MV-4-11 (cell line): ENCODE data around the gene UGT1A7.
"Not testable (repeated sequence)": the region's sequence is repeated elsewhere in the genome, so short reads cannot be mapped to it uniquely, and the experiment has no call there.

Experiments used
- DNase-seq: peaks from one replicate; lab custom pipeline; 2025; lab: John Stamatoyannopoulos, UW

UGT1A7 gene

DNA sequence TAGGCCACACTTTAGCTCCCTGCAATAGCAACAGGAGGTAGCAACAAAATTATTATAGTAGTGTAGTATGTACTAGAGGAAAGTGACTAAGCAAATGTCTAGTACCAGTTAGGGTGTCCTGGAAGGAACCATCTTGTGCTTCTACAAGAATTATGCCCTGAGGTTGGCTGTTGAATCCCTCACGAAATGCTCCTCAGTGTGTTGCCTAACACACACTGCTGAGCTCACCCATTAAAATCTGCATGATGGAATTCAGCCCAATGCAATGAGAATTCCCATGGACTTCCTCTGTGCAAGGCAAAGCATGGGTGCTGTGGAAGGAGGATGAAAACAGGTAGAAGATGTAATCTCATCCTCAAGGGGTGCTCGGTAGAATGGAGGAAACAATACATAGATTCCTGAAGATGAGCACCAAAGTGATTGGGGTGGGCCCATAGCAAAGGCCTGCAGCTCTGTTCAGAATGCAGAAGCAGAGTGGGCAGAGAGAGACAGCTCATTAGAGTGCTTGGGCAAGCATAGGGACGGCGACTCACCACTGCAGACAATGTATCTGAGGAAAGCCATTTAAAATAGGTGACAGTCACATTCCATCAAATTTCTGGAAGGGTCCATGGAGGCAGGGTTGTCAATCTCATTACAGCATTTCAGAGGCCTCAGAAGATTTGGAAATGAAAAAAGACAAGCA is 1.2 kb upstream of the UGT1A7 start:
- DNase-seq: no peak

DNA sequence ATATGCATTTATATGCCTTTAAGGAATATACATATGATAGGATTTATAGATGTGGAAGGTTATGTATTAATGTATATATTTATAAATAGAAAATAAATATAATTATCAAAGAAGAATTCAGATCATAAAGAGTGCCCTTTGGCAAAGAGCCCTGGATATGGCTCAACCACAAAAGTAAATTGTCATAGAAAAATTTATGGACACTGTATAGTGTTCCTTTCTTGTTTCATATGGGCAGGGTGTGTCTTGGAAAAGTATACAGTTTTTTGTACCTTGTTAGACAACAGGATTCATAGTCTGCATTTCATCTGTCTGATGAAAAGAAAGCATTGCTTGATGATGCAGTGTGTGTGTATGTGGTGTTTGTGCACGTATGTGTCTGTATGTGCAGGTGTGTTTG is 2.9 kb downstream of the UGT1A7 start:
- no peak for DNase-seq

DNA sequence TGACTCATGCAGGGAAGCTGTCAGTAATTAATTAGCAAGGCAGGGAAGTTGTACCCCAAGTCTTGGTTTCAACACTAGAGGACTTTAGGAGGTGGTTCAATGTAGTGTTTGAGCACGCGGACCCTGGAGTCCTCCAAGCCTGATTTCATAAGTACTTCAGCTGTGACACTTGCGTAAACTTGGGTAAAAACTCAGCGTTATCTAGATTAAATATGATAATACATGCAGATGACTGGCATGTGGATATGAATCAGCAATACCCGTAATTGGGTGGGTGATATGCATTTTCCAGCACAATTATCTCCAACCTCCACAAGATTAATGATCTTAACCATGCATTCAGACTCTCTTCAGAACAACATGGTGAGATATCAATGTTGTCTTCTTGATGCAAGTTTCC is 5.2 kb downstream of the UGT1A7 start:
- peak; percentile 3 for DNase-seq

DNA sequence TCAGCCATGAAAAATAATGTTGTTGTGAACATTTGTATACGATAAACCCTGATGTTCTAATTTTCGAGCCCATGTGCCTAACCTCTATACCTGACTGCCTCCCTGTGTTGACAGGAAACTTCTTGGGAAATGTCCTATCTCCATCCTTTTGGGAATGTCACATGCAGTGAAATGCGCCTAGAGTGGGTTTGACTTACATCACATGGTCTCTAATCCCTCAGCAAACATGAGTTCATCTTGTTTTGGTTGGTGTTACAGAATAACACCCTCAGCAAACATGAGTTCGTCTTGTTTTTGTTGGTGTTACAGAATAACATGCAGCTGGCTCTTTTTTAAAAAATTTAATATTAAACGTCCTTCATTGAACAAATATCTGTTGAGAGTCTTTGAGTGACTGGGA is 6.6 kb downstream of the UGT1A7 start:
- no peak for DNase-seq

DNA sequence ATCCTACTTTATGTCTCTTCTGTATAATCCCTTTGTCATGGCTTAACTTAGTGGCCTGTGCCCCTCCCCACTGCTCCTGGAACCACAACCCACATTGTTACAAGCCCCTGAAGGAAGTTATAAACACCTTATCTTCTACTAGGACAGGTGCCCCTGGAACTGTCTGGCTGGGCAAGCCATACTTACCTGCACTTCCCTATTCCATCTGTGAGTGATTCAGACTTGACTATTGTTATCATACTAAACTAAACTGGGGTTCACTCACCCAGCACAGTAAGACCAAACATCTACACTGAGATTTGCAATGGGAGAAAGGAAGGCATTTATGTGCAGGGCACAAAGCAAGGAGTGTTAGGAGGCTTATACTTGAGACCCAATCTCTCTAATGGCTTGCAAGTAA is 7.3 kb downstream of the UGT1A7 start:
- no peak for DNase-seq

DNA sequence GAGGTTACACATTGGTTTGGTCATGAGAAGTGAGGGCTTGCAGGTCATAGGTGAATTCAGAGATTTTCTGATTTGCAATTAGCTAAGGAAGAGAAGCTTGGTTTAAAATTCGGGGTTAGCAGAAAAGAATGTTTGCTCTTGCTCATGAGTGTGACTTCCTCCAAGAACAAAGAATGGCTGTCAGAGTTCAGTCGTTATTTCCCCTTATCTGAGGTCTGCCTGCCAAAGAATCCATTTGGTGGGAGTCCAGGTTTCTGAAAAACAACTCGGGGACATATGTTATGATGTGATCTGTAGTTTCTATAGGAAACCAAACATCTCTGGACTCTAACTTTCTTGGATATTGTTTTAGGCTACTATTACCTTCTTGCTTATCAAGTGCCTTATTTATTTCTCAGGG is 7.8 kb downstream of the UGT1A7 start:
- DNase-seq: peak; percentile 15

DNA sequence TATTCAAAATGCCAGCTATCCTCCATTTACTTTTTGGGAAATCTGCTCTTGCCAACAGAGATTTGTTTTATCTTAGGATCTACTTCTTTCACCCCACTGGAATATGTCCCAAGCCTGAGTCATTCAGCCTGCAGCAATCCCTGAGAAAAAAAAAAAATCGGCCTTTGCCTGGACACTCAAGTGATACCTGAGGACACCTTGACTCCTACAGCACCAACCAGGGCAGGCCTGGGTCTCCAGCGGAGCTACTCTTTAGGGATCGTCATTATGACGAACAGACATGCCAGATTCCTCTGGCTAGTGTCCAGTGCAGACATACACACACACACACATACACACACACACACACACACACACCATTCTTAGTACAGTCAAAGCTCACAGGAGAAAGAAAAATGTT is 8.7 kb downstream of the UGT1A7 start:
- no peak for DNase-seq

DNA sequence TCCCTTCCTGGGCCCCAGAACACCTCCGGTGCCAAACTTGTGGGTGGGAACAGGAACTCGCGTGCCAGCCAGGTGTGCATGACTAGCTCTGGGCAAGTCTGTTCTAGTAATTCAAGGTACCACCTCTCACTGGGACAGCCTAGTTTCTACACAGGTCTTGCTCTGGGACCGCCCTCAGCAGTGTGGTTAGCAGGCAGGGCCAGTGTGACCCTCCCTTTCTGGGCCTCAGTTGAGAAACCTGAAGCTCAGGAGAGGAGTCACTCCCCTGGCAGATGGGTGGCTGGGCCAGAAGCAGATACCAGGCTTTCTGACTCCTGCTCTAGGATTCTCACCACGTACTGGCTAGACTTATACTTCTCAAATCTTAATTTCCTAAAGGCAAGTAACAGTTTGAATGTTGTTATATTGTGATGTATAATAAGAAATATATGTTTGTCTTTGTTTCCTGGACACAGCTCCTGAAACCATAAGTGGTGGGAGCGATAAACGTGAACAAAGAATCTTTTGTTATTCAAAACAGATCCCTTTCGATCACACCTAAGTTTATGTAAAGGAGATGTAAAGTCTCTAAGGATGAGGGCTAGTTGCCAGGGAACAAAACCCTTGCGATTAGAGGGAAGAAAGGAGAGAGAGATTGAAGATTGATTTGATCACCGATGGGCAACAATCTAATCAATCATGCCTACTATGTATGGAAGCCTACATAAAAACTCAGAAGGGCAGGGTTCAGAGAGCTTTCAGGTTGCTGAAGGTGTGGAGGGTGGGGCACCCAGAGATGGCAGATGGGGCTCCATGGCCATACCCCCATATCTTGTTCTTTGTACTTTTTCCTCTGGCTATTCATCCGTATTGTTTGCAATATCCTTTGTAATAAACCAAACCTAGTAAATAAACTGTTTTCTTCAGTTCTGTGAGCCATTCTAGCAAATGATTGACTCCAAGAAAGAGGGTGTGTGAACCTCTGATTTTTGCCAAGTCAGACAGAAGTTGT is 10.0 kb downstream of the UGT1A7 start:
- DNase-seq: no peak

DNA sequence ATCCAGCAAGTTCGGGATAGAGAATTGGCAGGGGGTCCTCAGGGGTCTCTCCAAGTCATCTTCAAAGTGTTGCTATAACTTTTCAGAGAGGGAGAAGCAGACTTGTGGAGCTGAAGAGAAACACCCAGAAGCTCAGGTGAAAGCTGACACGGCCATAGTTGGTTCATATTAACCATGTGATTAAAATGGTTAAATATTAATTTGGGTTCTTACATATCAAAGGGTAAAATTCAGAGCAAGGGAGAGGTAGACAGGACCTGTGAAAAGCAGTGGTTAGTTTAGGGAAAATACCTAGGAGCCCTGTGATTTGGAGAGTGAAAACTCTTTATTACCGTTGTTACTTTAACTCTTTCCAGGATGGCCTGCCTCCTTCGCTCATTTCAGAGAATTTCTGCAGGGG is 10.9 kb downstream of the UGT1A7 start, which contains the start of gene UGT1A6:
UGT1A6 (plus strand) TSS at position 243 of the 400 bp plus-strand sequence; CDS start at position 358, 115 bp downstream.
- no peak for DNase-seq

DNA sequence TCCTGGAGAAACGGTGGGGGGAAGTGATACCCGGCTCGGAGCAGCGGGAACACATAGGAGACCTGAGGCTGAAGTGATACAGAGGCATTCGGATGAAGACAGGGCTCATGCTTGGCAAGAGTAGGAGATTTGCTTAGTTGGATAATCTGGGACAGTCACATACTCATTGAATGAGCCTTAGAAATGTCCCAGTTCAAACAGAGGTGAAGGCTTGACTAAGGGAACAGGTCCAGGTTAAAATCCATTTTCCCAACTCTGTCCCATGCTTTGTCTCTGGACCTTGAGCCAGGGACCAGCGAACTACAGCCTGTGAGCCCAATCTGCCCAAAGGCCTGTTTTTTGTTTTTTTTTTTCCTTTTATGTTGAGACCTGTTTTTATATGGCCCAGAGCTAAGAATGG is 12.3 kb downstream of the UGT1A7 start:
- no peak for DNase-seq

DNA sequence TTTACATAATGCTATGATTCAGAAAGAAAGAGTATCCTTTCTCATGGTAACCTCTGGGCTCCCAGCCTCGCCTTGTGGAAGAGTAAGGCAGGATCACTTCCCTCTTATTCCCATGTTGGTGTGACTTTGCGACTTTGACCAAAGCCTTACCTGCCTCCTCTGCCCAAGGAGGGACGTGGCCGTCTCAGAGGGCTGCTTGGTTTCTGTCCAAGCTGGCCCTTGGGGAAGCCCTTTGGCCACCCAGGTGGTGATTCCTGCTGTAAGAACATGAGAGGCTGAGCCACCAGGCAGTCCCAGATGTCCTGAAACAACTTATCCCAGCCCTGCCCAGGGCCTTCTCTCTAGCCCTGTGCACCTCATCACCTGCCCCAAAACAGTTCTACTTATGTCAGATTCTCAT is 17.0 kb downstream of the UGT1A7 start:
- no peak for DNase-seq

DNA sequence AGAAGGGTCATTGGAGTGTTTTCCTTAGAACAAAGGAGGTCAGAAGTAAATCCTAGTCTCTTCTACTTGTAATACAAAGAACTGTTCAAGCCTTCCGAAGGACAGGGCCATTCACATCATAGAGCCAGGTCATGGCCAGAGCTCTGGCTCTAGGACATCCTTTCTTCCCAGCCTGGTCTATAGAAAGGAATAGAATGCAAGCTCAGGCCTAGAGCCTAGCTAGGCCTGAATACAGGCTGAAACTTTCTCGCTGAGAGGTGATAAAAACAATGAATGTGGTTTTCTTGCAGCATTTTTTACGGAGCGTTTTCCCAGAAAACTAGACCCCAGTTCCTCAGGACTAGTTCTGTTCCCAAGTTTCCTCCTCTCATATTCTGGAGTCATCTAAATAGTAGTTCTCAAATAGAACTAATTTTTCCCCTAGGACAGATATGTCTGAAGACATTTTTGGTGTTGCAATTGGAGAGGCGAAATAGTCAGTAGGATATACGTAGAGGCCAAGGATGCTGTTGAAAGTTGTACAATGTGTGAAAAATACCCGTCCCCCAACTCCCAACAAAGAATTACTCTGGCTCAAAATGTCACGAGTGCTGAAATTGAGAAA is 17.8 kb downstream of the UGT1A7 start:
- DNase-seq: no peak

DNA sequence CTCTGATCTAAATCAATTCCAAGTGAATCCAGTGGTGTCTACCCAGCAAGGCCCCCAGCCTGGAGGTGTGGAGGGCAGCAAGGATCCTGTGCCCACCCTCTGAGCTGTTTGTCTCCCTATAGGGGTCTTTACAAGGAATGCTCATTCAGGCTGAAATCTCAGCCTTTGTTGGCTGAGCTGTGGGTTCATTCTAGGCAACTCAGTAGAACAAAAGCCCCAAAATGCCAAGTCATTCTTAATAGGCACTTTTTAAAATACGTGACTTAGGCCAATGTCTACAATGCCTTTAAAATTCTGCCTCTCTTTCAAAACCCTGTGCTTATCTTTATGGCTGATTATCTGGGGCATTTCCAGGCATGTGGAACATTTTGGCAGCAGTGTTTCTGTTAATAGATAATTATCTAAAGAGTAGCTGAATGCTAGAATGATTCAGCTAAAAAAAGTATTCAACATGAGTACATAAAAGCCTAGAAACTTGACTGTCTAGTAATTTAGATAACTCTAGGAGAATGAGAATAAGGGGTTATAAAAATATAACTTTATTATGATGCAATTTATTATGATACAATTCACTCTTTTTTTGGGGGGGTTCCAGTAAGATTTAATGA is 18.4 kb downstream of the UGT1A7 start:
- DNase-seq: no peak

DNA sequence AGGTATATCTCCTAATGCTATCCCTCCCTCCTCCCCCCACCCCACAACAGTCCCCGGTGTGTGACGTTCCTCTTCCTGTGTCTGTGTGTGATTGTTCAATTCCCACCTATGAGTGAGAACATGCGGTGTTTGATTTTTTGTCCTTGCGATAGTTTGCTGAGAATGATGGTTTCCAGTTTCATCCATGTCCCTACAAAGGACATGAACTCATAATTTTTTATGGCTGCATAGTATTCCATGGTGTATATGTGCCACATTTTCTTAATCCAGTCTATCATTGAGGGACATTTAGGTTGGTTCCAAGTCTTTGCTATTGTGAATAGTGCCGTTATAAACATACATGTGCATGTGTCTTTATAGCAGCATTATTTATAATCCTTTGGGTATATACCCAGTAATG is 19.1 kb downstream of the UGT1A7 start:
- not testable (repeated sequence) for DNase-seq

DNA sequence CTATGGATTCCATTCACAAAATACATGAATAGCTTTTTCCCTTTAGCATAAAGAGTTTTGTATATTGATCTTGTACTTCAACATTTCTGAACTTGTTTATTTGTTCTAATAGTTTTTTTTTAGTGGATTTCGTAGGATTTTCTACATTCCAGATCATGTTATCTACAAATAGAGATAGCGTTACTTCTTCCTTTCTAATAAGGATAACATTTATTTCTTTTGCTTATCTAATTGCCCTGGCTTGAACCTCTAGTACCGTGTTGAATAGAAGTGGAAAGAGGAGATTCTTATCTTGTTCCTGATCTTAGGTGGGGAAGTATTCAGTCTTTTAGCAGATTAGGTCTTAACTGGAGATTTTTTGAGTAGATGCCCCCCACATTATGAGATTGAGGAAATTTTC is 20.5 kb downstream of the UGT1A7 start:
- DNase-seq: no peak

DNA sequence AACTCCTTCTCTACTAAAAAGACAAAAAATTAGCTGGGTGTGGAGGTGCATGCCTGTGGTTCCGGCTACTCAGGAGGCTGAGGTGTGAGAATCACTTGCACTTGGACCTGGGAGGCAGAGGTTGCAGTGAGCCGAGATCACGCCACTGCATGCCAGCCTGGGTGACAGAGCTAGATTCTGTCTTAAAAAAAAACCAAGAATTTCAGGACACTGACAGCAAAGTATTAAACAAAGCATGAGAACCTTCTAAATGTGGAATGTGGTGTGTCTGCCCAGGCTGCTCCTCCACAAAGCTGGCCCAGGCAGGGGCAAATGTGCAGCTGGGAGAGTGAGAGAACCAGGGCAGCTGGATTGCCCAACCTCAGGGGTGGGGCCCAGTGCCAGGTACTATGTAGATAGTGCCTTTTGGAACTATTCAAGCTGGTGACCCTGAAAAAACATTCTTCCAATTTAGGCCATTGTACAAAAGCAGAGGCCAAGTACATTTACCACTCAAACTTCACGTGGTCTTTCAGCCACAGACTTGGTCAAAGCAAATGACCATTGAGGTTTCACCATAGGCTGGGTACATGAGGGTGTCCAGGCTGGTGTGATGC is 24.3 kb downstream of the UGT1A7 start:
- no peak for DNase-seq

DNA sequence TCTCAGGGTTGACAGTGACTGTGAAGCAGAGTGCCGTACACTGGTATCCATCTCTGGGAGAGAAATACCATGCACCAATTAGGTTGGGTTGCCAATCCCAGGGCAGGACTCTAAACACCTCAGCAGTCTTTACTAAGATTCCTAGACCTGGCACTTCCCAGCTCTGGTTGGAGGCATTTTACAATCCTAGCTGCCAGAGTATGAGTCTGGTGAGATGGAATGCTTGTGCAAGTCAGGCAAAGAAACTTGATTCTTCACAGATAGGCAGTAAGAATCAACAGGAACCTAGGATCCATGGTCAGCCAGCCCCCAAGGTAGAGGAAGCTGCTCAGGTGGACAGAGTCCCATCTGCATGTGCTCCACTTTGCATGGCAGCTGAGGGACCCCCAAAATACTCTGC is 25.0 kb downstream of the UGT1A7 start:
- DNase-seq: no peak

DNA sequence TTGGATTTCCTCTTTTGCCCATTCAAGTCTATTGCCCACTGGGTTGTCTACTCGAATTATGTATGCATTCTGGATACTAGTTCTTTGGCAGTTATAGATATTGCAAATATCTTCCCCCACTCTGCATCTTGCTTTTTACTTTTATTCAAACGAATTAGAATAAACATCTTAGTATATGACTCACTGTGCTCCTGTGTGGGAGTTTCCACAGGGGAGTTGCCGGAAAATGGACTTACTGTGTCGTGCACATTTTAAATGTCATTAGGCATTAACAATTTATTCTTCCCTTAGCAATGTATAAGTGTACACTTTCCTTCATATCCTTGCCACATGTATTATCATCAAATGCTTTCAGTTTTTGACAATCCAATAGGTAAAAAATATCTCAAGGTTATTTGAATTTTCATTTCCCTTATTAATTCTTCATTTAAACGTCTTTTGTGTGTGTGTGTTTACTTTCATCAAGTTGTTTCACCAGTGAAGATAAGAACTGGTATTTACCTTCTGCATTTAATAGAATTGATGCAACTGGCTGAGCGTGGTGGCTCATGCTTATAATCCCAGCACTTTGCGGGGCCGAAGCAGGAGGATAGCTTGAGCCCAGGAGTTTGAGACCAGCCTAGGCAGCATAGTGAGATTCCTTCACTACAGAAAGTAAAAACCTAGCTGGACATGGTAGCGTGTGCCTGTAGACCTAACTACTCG is 26.4 kb downstream of the UGT1A7 start:
- no peak for DNase-seq

DNA sequence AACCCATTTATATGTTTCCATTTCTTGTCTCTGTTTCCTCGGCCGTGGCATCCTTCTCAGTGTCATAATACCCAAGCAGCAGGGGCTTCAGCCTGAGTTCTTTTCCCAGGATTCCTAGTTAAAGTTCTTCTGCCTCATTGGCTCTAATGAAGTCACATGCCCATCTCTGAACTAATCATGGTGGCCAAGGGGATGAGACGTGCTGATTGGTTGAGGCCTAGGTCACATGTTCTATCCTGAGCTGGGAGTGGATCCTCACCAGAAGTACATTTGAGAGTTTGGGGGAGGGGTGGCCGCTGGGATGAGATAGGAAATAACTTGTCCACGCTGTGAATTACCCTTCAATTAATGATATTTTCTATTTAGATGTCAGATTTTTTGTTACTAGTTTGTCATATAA is 27.2 kb downstream of the UGT1A7 start:
- no peak for DNase-seq

DNA sequence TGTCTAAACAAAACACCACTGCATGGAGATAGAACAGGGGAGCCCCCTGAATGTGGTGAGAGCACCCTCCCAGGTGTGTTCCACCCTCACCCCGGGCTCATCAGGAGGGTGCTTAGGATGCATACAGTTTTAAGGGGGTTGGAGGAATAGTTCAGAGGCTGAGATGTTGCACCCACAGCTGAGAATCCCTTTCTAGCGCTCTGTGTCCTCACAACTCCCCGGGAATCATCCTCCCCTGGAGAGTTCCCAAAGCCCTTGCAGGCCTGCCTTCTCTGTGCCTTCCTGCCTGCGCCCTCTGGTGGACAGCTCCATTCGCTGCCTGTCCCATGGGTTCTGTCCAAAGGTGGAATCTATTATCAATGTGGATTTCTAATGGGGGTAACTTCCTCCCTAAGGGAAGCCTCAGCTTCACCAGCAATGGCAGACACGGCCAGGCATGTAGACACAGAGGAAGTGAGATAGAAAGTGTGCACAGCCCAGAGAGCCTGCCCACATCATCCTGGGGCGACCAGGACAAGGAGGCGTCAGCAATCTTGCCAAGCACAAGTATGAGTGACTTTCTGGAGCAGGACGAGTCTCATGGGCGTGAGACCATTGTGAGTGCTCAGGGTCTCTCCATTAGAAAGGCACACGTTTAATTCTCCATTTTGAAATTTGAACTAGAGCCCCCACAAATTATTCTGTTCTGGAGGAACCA is 29.8 kb downstream of the UGT1A7 start:
- DNase-seq: peak; percentile 45
